Stimulated activated memory B cell treated with anti-CD40 and anti-IgM and Interleukin-4, amounts not matched to agents 10 μg/mL and 1 μg/mL and 100 μg/mL, for 72 hours (primary cell): Measurements from ENCODE around the gene BAHCC1.
A peak's percentile ranks its signal among the peaks of the same experiment; 100 is the strongest.
"Not testable (repeated sequence)": the region's sequence is repeated elsewhere in the genome, so short reads cannot be mapped to it uniquely, and the experiment has no call there.

Experiments
- ATAC-seq: fragments of 150-1000 bp; cut with Tn5 transposase; 2 replicates; pipeline ENCODE4 v1.10.0; 2021
- H3K27ac Mint-ChIP-seq: one replicate; pipeline ENCODE4 v1.8.0; 2022; ENCODE audit warnings: mild to moderate bottlenecking, mixed read lengths
- H3K27me3 Mint-ChIP-seq: one replicate; pipeline ENCODE4 v1.8.0; 2022; ENCODE audit warnings: mixed read lengths
- H3K36me3 Mint-ChIP-seq: one replicate; pipeline ENCODE4 v1.8.0; 2022; ENCODE audit warnings: mixed read lengths
- H3K4me1 Mint-ChIP-seq: one replicate; pipeline ENCODE4 v1.8.0; 2022; ENCODE audit warnings: mixed read lengths
- H3K4me3 Mint-ChIP-seq: one replicate; pipeline ENCODE4 v1.8.0; 2022; ENCODE audit warnings: mild to moderate bottlenecking, moderate library complexity, mixed read lengths
- H3K9me3 Mint-ChIP-seq: one replicate; pipeline ENCODE4 v1.8.0; 2022; ENCODE audit warnings: mixed read lengths

Gene BAHCC1

GRCh38 chr17:81419886-81420768, 24.9 kb downstream of the BAHCC1 start:
- no peak overlapping the region for H3K27ac Mint-ChIP-seq
- H3K4me3 Mint-ChIP-seq = no peak overlapping the region
- no peak for ATAC-seq
- peaks cover 52% of the 10 kb centered on the region for H3K27me3 Mint-ChIP-seq
- H3K9me3 Mint-ChIP-seq = peaks cover 6% of the 10 kb centered on the region
- H3K4me1 Mint-ChIP-seq = no peaks in the 10 kb centered on the region
- H3K36me3 Mint-ChIP-seq = no peaks in the 10 kb centered on the region

- Mint-ChIP-seq H3K4me1 (no peaks in the 10 kb centered on the region), H3K27me3 (peaks cover 50% of the 10 kb centered on the region), H3K36me3 (no peaks in the 10 kb centered on the region), H3K4me3 (no peak overlapping the region), H3K9me3 (peaks cover 5% of the 10 kb centered on the region), H3K27ac (no peak overlapping the region)
- ATAC-seq = no peak
These were observed 25.7 kb downstream of the BAHCC1 start for GRCh38 chr17:81420769-81421462.

GRCh38 chr17:81422776-81423697, 27.8 kb downstream of the BAHCC1 start:
- no peak overlapping the region for H3K27ac Mint-ChIP-seq
- ATAC-seq = no peak
- no peaks in the 10 kb centered on the region for H3K36me3 Mint-ChIP-seq
- H3K27me3 Mint-ChIP-seq = peaks cover 34% of the 10 kb centered on the region
- no peaks in the 10 kb centered on the region for H3K4me1 Mint-ChIP-seq
- H3K9me3 Mint-ChIP-seq = no peaks in the 10 kb centered on the region
- no peak overlapping the region for H3K4me3 Mint-ChIP-seq

- H3K27ac Mint-ChIP-seq = no peak overlapping the region
These were observed 28.4 kb downstream of the BAHCC1 start for GRCh38 chr17:81423698-81424071.

GRCh38 chr17:81424151-81425017, 29.1 kb downstream of the BAHCC1 start:
- no peak overlapping the region for H3K27ac Mint-ChIP-seq
- no peak overlapping the region for H3K4me3 Mint-ChIP-seq
- H3K36me3 Mint-ChIP-seq = no peaks in the 10 kb centered on the region
- H3K9me3 Mint-ChIP-seq = no peaks in the 10 kb centered on the region
- ATAC-seq = no peak
- H3K4me1 Mint-ChIP-seq = peaks cover 9% of the 10 kb centered on the region
- H3K27me3 Mint-ChIP-seq = peaks cover 42% of the 10 kb centered on the region

More at GRCh38 chr17:81423698-81424071, 28.4 kb downstream of the BAHCC1 start:
- H3K4me1 Mint-ChIP-seq = peaks cover 6% of the 10 kb centered on the region
- H3K27me3 Mint-ChIP-seq = peaks cover 36% of the 10 kb centered on the region
- no peaks in the 10 kb centered on the region for H3K36me3 Mint-ChIP-seq
- no peaks in the 10 kb centered on the region for H3K9me3 Mint-ChIP-seq
- ATAC-seq = no peak
- no peak overlapping the region for H3K4me3 Mint-ChIP-seq

- H3K27me3 Mint-ChIP-seq = peaks cover 35% of the 10 kb centered on the region
These were observed 29.8 kb downstream of the BAHCC1 start for GRCh38 chr17:81425041-81425440.

GRCh38 chr17:81425716-81426392, 30.6 kb downstream of the BAHCC1 start:
- not testable (repeated sequence) for ATAC-seq, H3K4me1 Mint-ChIP-seq, H3K36me3 Mint-ChIP-seq, H3K4me3 Mint-ChIP-seq, H3K9me3 Mint-ChIP-seq, H3K27ac Mint-ChIP-seq
- H3K27me3 Mint-ChIP-seq = peaks cover 34% of the 10 kb centered on the region

More at GRCh38 chr17:81425041-81425440, 29.8 kb downstream of the BAHCC1 start:
- not testable (repeated sequence) for H3K4me1 Mint-ChIP-seq, ATAC-seq, H3K9me3 Mint-ChIP-seq, H3K36me3 Mint-ChIP-seq, H3K27ac Mint-ChIP-seq, H3K4me3 Mint-ChIP-seq

- Mint-ChIP-seq H3K27me3 (peaks cover 31% of the 10 kb centered on the region), H3K36me3 (no peaks in the 10 kb centered on the region), H3K27ac (no peak overlapping the region), H3K9me3 (no peaks in the 10 kb centered on the region), H3K4me3 (no peak overlapping the region), H3K4me1 (peaks cover 9% of the 10 kb centered on the region)
- no peak for ATAC-seq
These were observed 31.3 kb downstream of the BAHCC1 start for GRCh38 chr17:81426393-81427172.

GRCh38 chr17:81427173-81428120, 32.2 kb downstream of the BAHCC1 start:
- Mint-ChIP-seq H3K27ac (no peak overlapping the region), H3K4me1 (peaks cover 9% of the 10 kb centered on the region), H3K36me3 (no peaks in the 10 kb centered on the region), H3K27me3 (peaks cover 31% of the 10 kb centered on the region), H3K4me3 (no peak overlapping the region), H3K9me3 (no peaks in the 10 kb centered on the region)
- ATAC-seq = no peak

- peaks cover 9% of the 10 kb centered on the region for H3K4me1 Mint-ChIP-seq
- no peak for ATAC-seq
- no peaks in the 10 kb centered on the region for H3K36me3 Mint-ChIP-seq
- no peaks in the 10 kb centered on the region for H3K9me3 Mint-ChIP-seq
- no peak overlapping the region for H3K4me3 Mint-ChIP-seq
- peaks cover 37% of the 10 kb centered on the region for H3K27me3 Mint-ChIP-seq
- H3K27ac Mint-ChIP-seq = no peak overlapping the region
These were observed 32.9 kb downstream of the BAHCC1 start for GRCh38 chr17:81428121-81428515.

- Mint-ChIP-seq H3K27ac (no peak overlapping the region), H3K36me3 (no peaks in the 10 kb centered on the region), H3K4me1 (peaks cover 9% of the 10 kb centered on the region), H3K4me3 (no peak overlapping the region), H3K9me3 (no peaks in the 10 kb centered on the region), H3K27me3 (peaks cover 41% of the 10 kb centered on the region)
- no peak for ATAC-seq
These were observed 33.3 kb downstream of the BAHCC1 start for GRCh38 chr17:81428516-81428915.

GRCh38 chr17:81428948-81429774, 33.9 kb downstream of the BAHCC1 start:
- H3K27me3 Mint-ChIP-seq = peaks cover 47% of the 10 kb centered on the region
- peaks cover 9% of the 10 kb centered on the region for H3K4me1 Mint-ChIP-seq
- no peaks in the 10 kb centered on the region for H3K36me3 Mint-ChIP-seq
- H3K27ac Mint-ChIP-seq = no peak overlapping the region
- no peak overlapping the region for H3K4me3 Mint-ChIP-seq
- ATAC-seq = peak; percentile 5
- no peaks in the 10 kb centered on the region for H3K9me3 Mint-ChIP-seq
